ENCODE measurements around the gene RNF207.

GRCh38 chr1:6176779-6177178 is 29.1 kb upstream of the RNF207 start:
- TF ChIP-seq POLR2AphosphoS2 (IDR thresholded peaks at IDR 0.05; ENCODE audit: low read depth, low read length): no peak
- no peak for TF ChIP-seq HDAC1 (CRISPR knock-in tag; IDR thresholded peaks at IDR 0.05)
- TF ChIP-seq MEF2D (CRISPR knock-in tag; IDR thresholded peaks at IDR 0.05): no peak
- TF ChIP-seq CTCF (CRISPR knock-in tag; IDR thresholded peaks at IDR 0.05): no peak
- TF ChIP-seq ZNF558 (CRISPR knock-in tag; IDR thresholded peaks at IDR 0.05; ENCODE audit: borderline replicate concordance): no peak
- TF ChIP-seq ISL2 (CRISPR knock-in tag; IDR thresholded peaks at IDR 0.05): no peak
- no peak for TF ChIP-seq ARNT (IDR thresholded peaks at IDR 0.05)
- no peak for TF ChIP-seq MAZ (IDR thresholded peaks at IDR 0.05; ENCODE audit: borderline replicate concordance, low read depth, low read length)
- TF ChIP-seq MAZ (CRISPR knock-in tag; IDR thresholded peaks at IDR 0.05; ENCODE audit: low read depth): no peak
- TF ChIP-seq CEBPB (IDR thresholded peaks at IDR 0.05; ENCODE audit: borderline replicate concordance, low read depth, low read length): no peak
- TF ChIP-seq KLF12 (CRISPR knock-in tag; IDR thresholded peaks at IDR 0.05; ENCODE audit: borderline replicate concordance): no peak
- TF ChIP-seq, protein P1, sequence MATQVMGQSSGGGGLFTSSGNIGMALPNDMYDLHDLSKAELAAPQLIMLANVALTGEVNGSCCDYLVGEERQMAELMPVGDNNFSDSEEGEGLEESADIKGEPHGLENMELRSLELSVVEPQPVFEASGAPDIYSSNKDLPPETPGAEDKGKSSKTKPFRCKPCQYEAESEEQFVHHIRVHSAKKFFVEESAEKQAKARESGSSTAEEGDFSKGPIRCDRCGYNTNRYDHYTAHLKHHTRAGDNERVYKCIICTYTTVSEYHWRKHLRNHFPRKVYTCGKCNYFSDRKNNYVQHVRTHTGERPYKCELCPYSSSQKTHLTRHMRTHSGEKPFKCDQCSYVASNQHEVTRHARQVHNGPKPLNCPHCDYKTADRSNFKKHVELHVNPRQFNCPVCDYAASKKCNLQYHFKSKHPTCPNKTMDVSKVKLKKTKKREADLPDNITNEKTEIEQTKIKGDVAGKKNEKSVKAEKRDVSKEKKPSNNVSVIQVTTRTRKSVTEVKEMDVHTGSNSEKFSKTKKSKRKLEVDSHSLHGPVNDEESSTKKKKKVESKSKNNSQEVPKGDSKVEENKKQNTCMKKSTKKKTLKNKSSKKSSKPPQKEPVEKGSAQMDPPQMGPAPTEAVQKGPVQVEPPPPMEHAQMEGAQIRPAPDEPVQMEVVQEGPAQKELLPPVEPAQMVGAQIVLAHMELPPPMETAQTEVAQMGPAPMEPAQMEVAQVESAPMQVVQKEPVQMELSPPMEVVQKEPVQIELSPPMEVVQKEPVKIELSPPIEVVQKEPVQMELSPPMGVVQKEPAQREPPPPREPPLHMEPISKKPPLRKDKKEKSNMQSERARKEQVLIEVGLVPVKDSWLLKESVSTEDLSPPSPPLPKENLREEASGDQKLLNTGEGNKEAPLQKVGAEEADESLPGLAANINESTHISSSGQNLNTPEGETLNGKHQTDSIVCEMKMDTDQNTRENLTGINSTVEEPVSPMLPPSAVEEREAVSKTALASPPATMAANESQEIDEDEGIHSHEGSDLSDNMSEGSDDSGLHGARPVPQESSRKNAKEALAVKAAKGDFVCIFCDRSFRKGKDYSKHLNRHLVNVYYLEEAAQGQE (IDR thresholded peaks at IDR 0.05; ENCODE audit: borderline replicate concordance in 1 of 2, low read depth in 1 of 2, low read length in 2 of 2): no peak
- TF ChIP-seq NR2F2 (IDR thresholded peaks at IDR 0.05; ENCODE audit: borderline replicate concordance, low read depth): no peak
- TF ChIP-seq, protein P2, sequence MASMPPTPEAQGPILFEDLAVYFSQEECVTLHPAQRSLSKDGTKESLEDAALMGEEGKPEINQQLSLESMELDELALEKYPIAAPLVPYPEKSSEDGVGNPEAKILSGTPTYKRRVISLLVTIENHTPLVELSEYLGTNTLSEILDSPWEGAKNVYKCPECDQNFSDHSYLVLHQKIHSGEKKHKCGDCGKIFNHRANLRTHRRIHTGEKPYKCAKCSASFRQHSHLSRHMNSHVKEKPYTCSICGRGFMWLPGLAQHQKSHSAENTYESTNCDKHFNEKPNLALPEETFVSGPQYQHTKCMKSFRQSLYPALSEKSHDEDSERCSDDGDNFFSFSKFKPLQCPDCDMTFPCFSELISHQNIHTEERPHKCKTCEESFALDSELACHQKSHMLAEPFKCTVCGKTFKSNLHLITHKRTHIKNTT (CRISPR knock-in tag; IDR thresholded peaks at IDR 0.05): no peak
- TF ChIP-seq NFE2L2 (IDR thresholded peaks at IDR 0.05; ENCODE audit: low read length): no peak
